ENCODE results near the gene RASSF7.

RASSF7 gene

GRCh38 chr11:536841-537621 is 23.7 kb upstream of the RASSF7 start, which contains the start of gene LRRC56:
LRRC56 (plus strand) TSS chr11:537527; CDS start chr11:540685, 3,158 bp downstream.
- Histone ChIP-seq H3K27ac (ENCODE audit: low read depth, low read length, poor library complexity, severe bottlenecking) (peak within 1 kb of the TSS; percentile 84), H3K4me3 (ENCODE audit: low read depth, low read length, poor library complexity, severe bottlenecking) (peak within 1 kb of the TSS; percentile 71), H3K36me3 (ENCODE audit: insufficient read depth, low read length) (peaks cover 12% of the 10 kb centered on the region; the same call in 1 of the 2 replicates), H3K4me2 (ENCODE audit: low read length) (peak within 1 kb of the TSS; percentile 65), H3K27me3 (ENCODE audit: insufficient read depth, low read length) (no peaks in the 10 kb centered on the region), H2AFZ (ENCODE audit: low read length) (no peak within 1 kb of the TSS), H3K9me2 (ENCODE audit: low read depth, low read length) (no peaks in the 10 kb centered on the region), H3K9ac (ENCODE audit: low read length) (peak within 1 kb of the TSS; percentile 72), H4K20me1 (ENCODE audit: insufficient read depth, low read length) (no peaks in the 10 kb centered on the region), H3K79me2 (ENCODE audit: insufficient read depth, low read length) (no peaks in the 10 kb centered on the region), H3F3A (ENCODE audit: insufficient read depth, low read length) (peaks cover 5% of the 10 kb centered on the region; the same call in 1 of the 2 replicates), H3K4me1 (ENCODE audit: insufficient read depth, low read length, severe bottlenecking) (peaks cover 28% of the 10 kb centered on the region), H3K9me3 (ENCODE audit: low read length) (no peaks in the 10 kb centered on the region)
- no peak for TF ChIP-seq EZH2 (IDR thresholded peaks at IDR 0.05; ENCODE audit: borderline replicate concordance, low read length)
- no peak for TF ChIP-seq CTCF (IDR thresholded peaks at IDR 0.05; ENCODE audit: low read length)

- no peaks in the 10 kb centered on the region for H3K9me3 ChIP-seq (ENCODE audit: low read length)
- peaks cover 4% of the 10 kb centered on the region; the same call in 1 of the 2 replicates for H3K36me3 ChIP-seq (ENCODE audit: insufficient read depth, low read length)
- H2AFZ ChIP-seq (ENCODE audit: low read length): no peak overlapping the region
- no peaks in the 10 kb centered on the region for H3K9me2 ChIP-seq (ENCODE audit: low read depth, low read length)
- TF ChIP-seq EZH2 (IDR thresholded peaks at IDR 0.05; ENCODE audit: borderline replicate concordance, low read length) (no peak), CTCF (IDR thresholded peaks at IDR 0.05; ENCODE audit: low read length) (no peak)
- H3K27me3 ChIP-seq (ENCODE audit: insufficient read depth, low read length): no peaks in the 10 kb centered on the region
- peak overlapping the region; percentile 71 for H3K4me3 ChIP-seq (ENCODE audit: low read depth, low read length, poor library complexity, severe bottlenecking)
- no peaks in the 10 kb centered on the region for H3K79me2 ChIP-seq (ENCODE audit: insufficient read depth, low read length)
- peak overlapping the region; percentile 50; the same call in 1 of the 2 replicates for H3K9ac ChIP-seq (ENCODE audit: low read length)
- H3K4me1 ChIP-seq (ENCODE audit: insufficient read depth, low read length, severe bottlenecking): peaks cover 31% of the 10 kb centered on the region
- H3K27ac ChIP-seq (ENCODE audit: low read depth, low read length, poor library complexity, severe bottlenecking): peak overlapping the region; percentile 20
- H4K20me1 ChIP-seq (ENCODE audit: insufficient read depth, low read length): no peaks in the 10 kb centered on the region
- H3K4me2 ChIP-seq (ENCODE audit: low read length): peak overlapping the region; percentile 65
- peaks cover 5% of the 10 kb centered on the region; the same call in 1 of the 2 replicates for H3F3A ChIP-seq (ENCODE audit: insufficient read depth, low read length)
Observed at GRCh38 chr11:537622-538430, 22.9 kb upstream of the RASSF7 start.

GRCh38 chr11:538431-539051 is 22.2 kb upstream of the RASSF7 start:
- Histone ChIP-seq H3K9me3 (ENCODE audit: low read length) (no peaks in the 10 kb centered on the region), H2AFZ (ENCODE audit: low read length) (no peak overlapping the region), H3K9ac (ENCODE audit: low read length) (no peak overlapping the region)

More at GRCh38 chr11:538431-539051, 22.2 kb upstream of the RASSF7 start:
- Histone ChIP-seq H3F3A (ENCODE audit: insufficient read depth, low read length) (peaks cover 5% of the 10 kb centered on the region; the same call in 1 of the 2 replicates), H4K20me1 (ENCODE audit: insufficient read depth, low read length) (no peaks in the 10 kb centered on the region), H3K4me3 (ENCODE audit: low read depth, low read length, poor library complexity, severe bottlenecking) (no peak overlapping the region), H3K36me3 (ENCODE audit: insufficient read depth, low read length) (no peaks in the 10 kb centered on the region; the same call in 1 of the 2 replicates), H3K4me2 (ENCODE audit: low read length) (no peak overlapping the region), H3K4me1 (ENCODE audit: insufficient read depth, low read length, severe bottlenecking) (peaks cover 31% of the 10 kb centered on the region), H3K79me2 (ENCODE audit: insufficient read depth, low read length) (no peaks in the 10 kb centered on the region), H3K27me3 (ENCODE audit: insufficient read depth, low read length) (no peaks in the 10 kb centered on the region), H3K27ac (ENCODE audit: low read depth, low read length, poor library complexity, severe bottlenecking) (no peak overlapping the region), H3K9me2 (ENCODE audit: low read depth, low read length) (no peaks in the 10 kb centered on the region)
- TF ChIP-seq CTCF (IDR thresholded peaks at IDR 0.05; ENCODE audit: low read length) (no peak), EZH2 (IDR thresholded peaks at IDR 0.05; ENCODE audit: borderline replicate concordance, low read length) (no peak)
